GM12878 (cell line): ENCODE data around the gene NPR2.

Experiments used
- ATF2 ChIP-seq: IDR thresholded peaks from 2 replicates; pipeline ENCODE4 v1.6.1; 2012; ENCODE audit warnings: low read length, inconsistent platforms
- ATF3 ChIP-seq: IDR thresholded peaks from 2 replicates; pipeline ENCODE4 v1.6.1; 2011; ENCODE audit warnings: low read depth, mild to moderate bottlenecking, low read length, moderate library complexity, borderline replicate concordance; ENCODE audit errors: extremely low read depth
- BRCA1 ChIP-seq: IDR thresholded peaks from 2 replicates; pipeline ENCODE4 v1.6.1; 2011; ENCODE audit warnings: low read depth, low read length, improper control_type of control experiment
- CHD1 ChIP-seq: IDR thresholded peaks from 2 replicates; pipeline ENCODE4 v1.6.1; 2012; ENCODE audit warnings: low read depth, low read length, improper control_type of control experiment
- CTCF ChIP-seq, 3 experiments: IDR thresholded peaks in 2 of 3; conservative IDR thresholded peaks in 1 of 3; 2 replicates each; pipeline ENCODE4 v1.5.1; 2011; ENCODE audit warnings: low read depth in 3 of 3, low read length in 3 of 3, mild to moderate bottlenecking in 3 of 3, control low read depth in 2 of 3, moderate library complexity in 2 of 3, inconsistent platforms in 1 of 3, mixed read lengths in 1 of 3; ENCODE audit not compliant: control insufficient read depth in 2 of 3, insufficient read depth in 1 of 3; ENCODE audit errors: extremely low read depth in 1 of 3
- E2F4 ChIP-seq: IDR thresholded peaks from 2 replicates; pipeline ENCODE4 v1.6.1; 2012; ENCODE audit warnings: low read depth, low read length, improper control_type of control experiment
- MXI1 ChIP-seq: fragments of 150-350 bp; IDR thresholded peaks from 2 replicates; pipeline ENCODE4 v1.6.1; 2011; ENCODE audit warnings: low read depth, mild to moderate bottlenecking, inconsistent platforms, low read length, improper control_type of control experiment
- NFYB ChIP-seq: IDR thresholded peaks from 2 replicates; pipeline ENCODE4 v1.6.1; 2011; ENCODE audit warnings: low read depth, mild to moderate bottlenecking, low read length, improper control_type of control experiment, moderate library complexity; ENCODE audit not compliant: insufficient read depth
- NR2F1 ChIP-seq: fragments of 450-650 bp; conservative IDR thresholded peaks from 2 replicates; pipeline ENCODE4 v1.6.1; 2017; ENCODE audit warnings: mild to moderate bottlenecking
- POLR2A ChIP-seq: IDR thresholded peaks from 2 replicates; pipeline ENCODE4 v1.6.1; 2011; ENCODE audit warnings: low read depth, mild to moderate bottlenecking, low read length
- RFX5 ChIP-seq: IDR thresholded peaks from 2 replicates; pipeline ENCODE4 v1.6.1; 2011; ENCODE audit warnings: low read depth, low read length, improper control_type of control experiment
- YY1 ChIP-seq: IDR thresholded peaks from 2 replicates; pipeline ENCODE4 v1.6.1; 2011; ENCODE audit warnings: low read depth, mild to moderate bottlenecking, low read length

- no peak for TF ChIP-seq POLR2A
- no peak for TF ChIP-seq BRCA1
- TF ChIP-seq ATF2, result no peak
- no peak for TF ChIP-seq E2F4
- no peak for TF ChIP-seq NFYB
- TF ChIP-seq NR2F1, result peak; percentile 97
- no peak for TF ChIP-seq CTCF (IDR thresholded peaks at IDR 0.05 in 2 of 3, conservative IDR thresholded peaks at IDR 0.05 in 1 of 3; ENCODE audit: control insufficient read depth in 2 of 3, extremely low read depth in 1 of 3, insufficient read depth in 1 of 3, low read depth in 3 of 3, low read length in 3 of 3)
- no peak for TF ChIP-seq ATF3
- TF ChIP-seq YY1, result no peak
- no peak for TF ChIP-seq CHD1
- no peak for TF ChIP-seq RFX5
- no peak for TF ChIP-seq MXI1
Measured at GRCh38 chr9:35834260-35835215, 43.1 kb downstream of the NPR2 start.
